ENCODE results near the gene ALDH3A2. TPM values are rescaled to one million over a fixed set of nuclear protein-coding genes. Genes with fewer than 3 reads are reported as not detected.

The ALDH3A2 gene
- total RNA-seq, 2 donors from 2014 or later: 26.9 to 60.1 TPM

GRCh38 chr17:19670908-19671307, 22.4 kb downstream of the ALDH3A2 start:
- 98 to 100% methylated on average over 1 to 2 of the region's 2 CpGs for WGBS, 2 experiments (ENCODE audit: insufficient coverage in 1 of 2, insufficient read length in 1 of 2)
- no peak for DNase-seq
- Histone ChIP-seq H3K27ac (ENCODE audit: low read depth, low read length) (no peak overlapping the region), H3K9ac (ENCODE audit: extremely low read depth, low read length, poor library complexity, severe bottlenecking) (no peak overlapping the region), H3K36me3 (ENCODE audit: control insufficient read depth, insufficient read depth, low read length) (peaks cover 79% of the 10 kb centered on the region), H3K4me3 (ENCODE audit: low read length) (no peak overlapping the region), H3K4me1 (ENCODE audit: control insufficient read depth, insufficient read depth, low read length) (no peaks in the 10 kb centered on the region), H3K27me3 (ENCODE audit: control insufficient read depth, insufficient read depth, low read length, poor library complexity, severe bottlenecking) (no peaks in the 10 kb centered on the region), H3K9me3 (ENCODE audit: control insufficient read depth, low read length) (peaks cover 11% of the 10 kb centered on the region)
- Mint-ChIP-seq H3K27ac (no peak overlapping the region), H3K36me3 (ENCODE audit: low read depth) (peaks cover 73% of the 10 kb centered on the region), H3K9me3 (peaks cover 10% of the 10 kb centered on the region), H3K4me3 (no peak overlapping the region), H3K27me3 (ENCODE audit: insufficient read depth) (no peaks in the 10 kb centered on the region), H3K4me1 (no peaks in the 10 kb centered on the region)
- TF ChIP-seq CTCF (conservative IDR thresholded peaks at IDR 0.05): no peak

GRCh38 chr17:19671433-19671832, 22.9 kb downstream of the ALDH3A2 start:
- WGBS, 2 experiments (ENCODE audit: insufficient coverage in 1 of 2, insufficient read length in 1 of 2): 89 to 93% methylated on average over 4 of the region's 4 CpGs
- DNase-seq: no peak
- peaks cover 14% of the 10 kb centered on the region for H3K9me3 Mint-ChIP-seq
- Histone ChIP-seq H3K27ac (ENCODE audit: low read depth, low read length) (no peak overlapping the region), H3K36me3 (ENCODE audit: control insufficient read depth, insufficient read depth, low read length) (peaks cover 80% of the 10 kb centered on the region), H3K9ac (ENCODE audit: extremely low read depth, low read length, poor library complexity, severe bottlenecking) (no peak overlapping the region), H3K4me3 (ENCODE audit: low read length) (no peak overlapping the region), H3K9me3 (ENCODE audit: control insufficient read depth, low read length) (peaks cover 16% of the 10 kb centered on the region), H3K4me1 (ENCODE audit: control insufficient read depth, insufficient read depth, low read length) (no peaks in the 10 kb centered on the region), H3K27me3 (ENCODE audit: control insufficient read depth, insufficient read depth, low read length, poor library complexity, severe bottlenecking) (no peaks in the 10 kb centered on the region)
- no peaks in the 10 kb centered on the region for H3K27me3 Mint-ChIP-seq (ENCODE audit: insufficient read depth)
- no peak overlapping the region for H3K4me3 Mint-ChIP-seq
- H3K4me1 Mint-ChIP-seq: no peaks in the 10 kb centered on the region
- no peak overlapping the region for H3K27ac Mint-ChIP-seq
- TF ChIP-seq CTCF (conservative IDR thresholded peaks at IDR 0.05): no peak
- H3K36me3 Mint-ChIP-seq (ENCODE audit: low read depth): peaks cover 74% of the 10 kb centered on the region

GRCh38 chr17:19672009-19672750, 23.6 kb downstream of the ALDH3A2 start:
- Mint-ChIP-seq H3K4me3 (no peak overlapping the region), H3K27ac (no peak overlapping the region), H3K4me1 (no peaks in the 10 kb centered on the region), H3K9me3 (peaks cover 20% of the 10 kb centered on the region), H3K36me3 (ENCODE audit: low read depth) (peaks cover 78% of the 10 kb centered on the region), H3K27me3 (ENCODE audit: insufficient read depth) (no peaks in the 10 kb centered on the region)
- no peak overlapping the region for H3K27ac ChIP-seq (ENCODE audit: low read depth, low read length)
- no peak overlapping the region for H3K9ac ChIP-seq (ENCODE audit: extremely low read depth, low read length, poor library complexity, severe bottlenecking)
- no peaks in the 10 kb centered on the region for H3K4me1 ChIP-seq (ENCODE audit: control insufficient read depth, insufficient read depth, low read length)
- no peak overlapping the region for H3K4me3 ChIP-seq (ENCODE audit: low read length)
- no peak for TF ChIP-seq CTCF (conservative IDR thresholded peaks at IDR 0.05)
- WGBS, 2 experiments (ENCODE audit: insufficient coverage in 1 of 2, insufficient read length in 1 of 2): 91 to 98% methylated on average over 5 of the region's 5 CpGs
- peaks cover 83% of the 10 kb centered on the region for H3K36me3 ChIP-seq (ENCODE audit: control insufficient read depth, insufficient read depth, low read length)
- peaks cover 24% of the 10 kb centered on the region for H3K9me3 ChIP-seq (ENCODE audit: control insufficient read depth, low read length)
- no peaks in the 10 kb centered on the region for H3K27me3 ChIP-seq (ENCODE audit: control insufficient read depth, insufficient read depth, low read length, poor library complexity, severe bottlenecking)
- no peak for DNase-seq
